HepG2 (cell line): Measurements from ENCODE around the gene RAB40C. TPM values are rescaled to one million over a fixed set of nuclear protein-coding genes. Genes with fewer than 3 reads are reported as not detected.
A peak's percentile ranks its signal among the peaks of the same experiment; 100 is the strongest.

Experiments
- ARHGAP35 ChIP-seq: sonication (generic); formaldehyde crosslinking; IDR thresholded peaks from 2 replicates; pipeline ENCODE4 v1.9.0; 2022; ENCODE audit warnings: mild to moderate bottlenecking, inconsistent platforms, moderate library complexity, missing genetic modification reagents, borderline replicate concordance
- ATAD3A ChIP-seq: sonication (generic); formaldehyde crosslinking; IDR thresholded peaks from 2 replicates; pipeline ENCODE4 v1.4.0; 2020; ENCODE audit warnings: missing genetic modification reagents
- CENPBD1 ChIP-seq: sonication (generic); formaldehyde crosslinking; IDR thresholded peaks from 2 replicates; pipeline ENCODE4 v1.8.0; 2022; ENCODE audit warnings: missing genetic modification reagents, low read depth, mild to moderate bottlenecking, borderline replicate concordance
- CHD4 ChIP-seq: fragments of 200-600 bp; sonication (generic); IDR thresholded peaks from 2 replicates; pipeline ENCODE4 v1.7.0; 2017; ENCODE audit warnings: mild to moderate bottlenecking, low read length, borderline replicate concordance
- MYC ChIP-seq: sonication (generic); formaldehyde crosslinking; IDR thresholded peaks from 2 replicates; pipeline ENCODE4 v1.9.0; 2021; ENCODE audit warnings: missing genetic modification reagents, borderline replicate concordance
- POGZ ChIP-seq: sonication (generic); formaldehyde crosslinking; IDR thresholded peaks from 2 replicates; pipeline ENCODE4 v1.4.0; 2020; ENCODE audit warnings: mild to moderate bottlenecking, missing genetic modification reagents
- POLR2A ChIP-seq, 2 experiments: IDR thresholded peaks; 2 replicates each; pipeline ENCODE4 v1.6.1; 2011; ENCODE audit warnings: low read depth in 2 of 2, low read length in 2 of 2, mild to moderate bottlenecking in 1 of 2, moderate library complexity in 1 of 2; ENCODE audit not compliant: insufficient read depth in 1 of 2
- RAD21 ChIP-seq: fragments of 450-650 bp; formaldehyde crosslinking; IDR thresholded peaks from 2 replicates; pipeline ENCODE4 v1.5.0; 2020; ENCODE audit warnings: mild to moderate bottlenecking
- SMAD9 ChIP-seq: sonication (generic); formaldehyde crosslinking; IDR thresholded peaks from 2 replicates; pipeline ENCODE4 v1.5.1; 2020; ENCODE audit warnings: mild to moderate bottlenecking, missing genetic modification reagents
- ZBTB40 ChIP-seq, 2 experiments: fragments of 450-650 bp in 1 of 2; sonication (generic) in 1 of 2; formaldehyde crosslinking in 1 of 2; IDR thresholded peaks; 2 replicates each; pipeline versions ENCODE4 v1.6.1 to v1.8.0; 2016 to 2022; ENCODE audit warnings: antibody characterized with exemption in 1 of 2, mild to moderate bottlenecking in 1 of 2, missing genetic modification reagents in 1 of 2
- ZNF12 ChIP-seq: sonication (generic); formaldehyde crosslinking; IDR thresholded peaks from 2 replicates; pipeline ENCODE4 v1.5.0; 2020; ENCODE audit warnings: missing genetic modification reagents
- ZNF160 ChIP-seq: sonication (generic); formaldehyde crosslinking; IDR thresholded peaks from 2 replicates; pipeline ENCODE4 v1.8.0; 2022; ENCODE audit warnings: mild to moderate bottlenecking, inconsistent platforms, missing genetic modification reagents
- ZNF362 ChIP-seq: sonication (generic); formaldehyde crosslinking; IDR thresholded peaks from 2 replicates; pipeline ENCODE4 v1.4.0; 2020; ENCODE audit warnings: missing genetic modification reagents, mild to moderate bottlenecking, borderline replicate concordance
- ZNF496 ChIP-seq: sonication (generic); formaldehyde crosslinking; IDR thresholded peaks from 2 replicates; pipeline ENCODE4 v1.8.1; 2023; ENCODE audit warnings: mild to moderate bottlenecking, moderate library complexity, missing genetic modification reagents; ENCODE audit not compliant: insufficient replicate concordance
- ZNF597 ChIP-seq: sonication (generic); formaldehyde crosslinking; IDR thresholded peaks from 2 replicates; pipeline ENCODE4 v1.5.0; 2020; ENCODE audit warnings: missing genetic modification reagents
- ZNF775 ChIP-seq: sonication (generic); formaldehyde crosslinking; IDR thresholded peaks from 2 replicates; pipeline ENCODE4 v1.4.0; 2020; ENCODE audit warnings: missing genetic modification reagents, mild to moderate bottlenecking, moderate library complexity, borderline replicate concordance
- ZNF878 ChIP-seq: sonication (generic); formaldehyde crosslinking; IDR thresholded peaks from 2 replicates; pipeline ENCODE4 v1.8.1; 2023; ENCODE audit warnings: mild to moderate bottlenecking, missing genetic modification reagents, moderate library complexity
- polyA plus RNA-seq, 8 experiments: library from polyadenylated mRNA; depleted of rRNA in 3 of 8; stranded (reverse) in 7 of 8; unstranded in 1 of 8; fragments of >200 nt; fragmentation: Illumina TruSeq in 4 of 8; extraction: Trizol in 4 of 8; gene quantifications; 2 replicates each; pipeline versions ENCODE4 v1.2.1 to v1.2.3, GENCODE V29; 2011 to 2016; ENCODE audit warnings: low read depth in 4 of 8, missing spikeins in 1 of 8, mixed read lengths in 1 of 8; ENCODE audit not compliant: insufficient read depth in 1 of 8
- total RNA-seq, 5 experiments: library from RNA; depleted of rRNA; stranded (reverse); fragments of >200 nt; fragmentation: Illumina TruSeq; extraction: Trizol; gene quantifications; 2 replicates each; pipeline ENCODE4 v1.2.3, GENCODE V29; 2016; ENCODE audit warnings: low read depth in 1 of 5

The RAB40C gene
- total and polyA plus RNA-seq, 2 of the 13 experiments (the other 11 are each of a cell fraction or from before 2014, with no cell fraction given), result 7.7 to 11.5 TPM

- TF ChIP-seq ZNF597 (CRISPR knock-in tag), result no peak
- TF ChIP-seq SMAD9, result no peak
- no peak; the same call in 1 of the 2 replicates for TF ChIP-seq CENPBD1 (CRISPR knock-in tag)
- TF ChIP-seq POLR2A (IDR thresholded peaks at IDR 0.05; ENCODE audit: insufficient read depth in 1 of 2, low read depth in 2 of 2, low read length in 2 of 2), result peak in 1 of 2 experiments; percentile 89; a peak in 3 of 4 replicates
- TF ChIP-seq POGZ, result peak; percentile 57
- TF ChIP-seq ZNF878 (CRISPR knock-in tag), result no peak; the same call in 1 of the 2 replicates
- TF ChIP-seq ZNF12 (CRISPR knock-in tag), result no peak
- TF ChIP-seq ZBTB40 (IDR thresholded peaks at IDR 0.05), result peak; percentile 71
- no peak for TF ChIP-seq ZBTB40 (CRISPR knock-in tag; IDR thresholded peaks at IDR 0.05)
- peak; percentile 78; the same call in 1 of the 2 replicates for TF ChIP-seq MYC (CRISPR knock-in tag)
- TF ChIP-seq ZNF362 (CRISPR knock-in tag), result no peak
- TF ChIP-seq ARHGAP35, result no peak
- TF ChIP-seq ATAD3A (CRISPR knock-in tag), result no peak
- TF ChIP-seq CHD4, result no peak
- TF ChIP-seq ZNF775 (CRISPR knock-in tag), result no peak
- no peak; the same call in 1 of the 2 replicates for TF ChIP-seq ZNF160 (CRISPR knock-in tag)
- peak; percentile 92 for TF ChIP-seq RAD21
- no peak for TF ChIP-seq ZNF496 (CRISPR knock-in tag)
Measured at GRCh38 chr16:667780-668518, 78.1 kb downstream of the RAB40C start, which contains the start of gene RHOT2 (continued).
